Purkinje cell (primary cell): ENCODE results near the gene C9orf152. TPM values are rescaled to one million over a fixed set of nuclear protein-coding genes. Genes with fewer than 3 reads are reported as not detected.

Experiments used
- polyA plus RNA-seq: library from polyadenylated mRNA; unstranded; fragments of >200 nt; fragmentation: Nextera tagmentation; gene quantifications from 2 replicates; pipeline ENCODE4 v1.2.1, GENCODE V29; 2014

Gene C9orf152
- polyA plus RNA-seq, result not detected in 2 replicates

GRCh38 chr9:110208031-110208430 is at the start of gene C9orf152:
Gene C9orf152 (minus strand): TSS chr9:110208159. CDS start chr9:110207579, 580 bp downstream.

GRCh38 chr9:110256380-110257096 is 48.6 kb upstream of the C9orf152 start, which contains the start of gene TXN:
Gene TXN (minus strand): TSS chr9:110256507. CDS start chr9:110256435, 72 bp downstream.

Other genes starting within 250 kb of the C9orf152 start
- gene TXN, start 48.3 kb upstream of the C9orf152 start, polyA plus RNA-seq, result 669 and 742 TPM in 2 replicates
- gene TXNDC8, start 129.7 kb upstream of the C9orf152 start, polyA plus RNA-seq, result not detected in 2 replicates